Activated CD4-positive, alpha-beta T cell treated with anti-CD3 and anti-CD28 coated beads, Interleukin-2, amount 50 U/mL, for 4 hours (primary cell): ENCODE measurements around the gene CA10.

Experiments used
- DNase-seq, 2 experiments: peaks; one replicate each; pipeline ENCODE4 v3.0.0-alpha.2; 2020

CA10 gene

DNA sequence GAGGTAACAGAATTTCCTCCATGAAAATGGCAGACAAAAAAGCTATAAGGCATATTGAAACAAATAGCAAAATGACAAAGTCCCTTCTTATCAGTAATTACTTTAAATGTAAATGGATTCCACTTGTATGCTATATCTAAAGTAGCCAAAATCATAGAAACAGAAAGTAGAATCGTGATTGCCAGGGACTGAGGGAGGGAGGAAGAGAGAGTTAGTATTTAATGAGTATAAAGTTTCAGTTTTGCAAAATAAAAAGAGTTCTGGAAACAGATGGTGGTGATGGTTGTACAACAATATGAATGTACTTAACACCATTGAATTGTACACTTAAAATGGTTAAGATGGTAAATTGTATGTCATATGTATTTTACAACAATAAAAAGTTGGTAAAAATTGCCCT lies 407.4 kb downstream of the CA10 start:
- no peak for DNase-seq

DNA sequence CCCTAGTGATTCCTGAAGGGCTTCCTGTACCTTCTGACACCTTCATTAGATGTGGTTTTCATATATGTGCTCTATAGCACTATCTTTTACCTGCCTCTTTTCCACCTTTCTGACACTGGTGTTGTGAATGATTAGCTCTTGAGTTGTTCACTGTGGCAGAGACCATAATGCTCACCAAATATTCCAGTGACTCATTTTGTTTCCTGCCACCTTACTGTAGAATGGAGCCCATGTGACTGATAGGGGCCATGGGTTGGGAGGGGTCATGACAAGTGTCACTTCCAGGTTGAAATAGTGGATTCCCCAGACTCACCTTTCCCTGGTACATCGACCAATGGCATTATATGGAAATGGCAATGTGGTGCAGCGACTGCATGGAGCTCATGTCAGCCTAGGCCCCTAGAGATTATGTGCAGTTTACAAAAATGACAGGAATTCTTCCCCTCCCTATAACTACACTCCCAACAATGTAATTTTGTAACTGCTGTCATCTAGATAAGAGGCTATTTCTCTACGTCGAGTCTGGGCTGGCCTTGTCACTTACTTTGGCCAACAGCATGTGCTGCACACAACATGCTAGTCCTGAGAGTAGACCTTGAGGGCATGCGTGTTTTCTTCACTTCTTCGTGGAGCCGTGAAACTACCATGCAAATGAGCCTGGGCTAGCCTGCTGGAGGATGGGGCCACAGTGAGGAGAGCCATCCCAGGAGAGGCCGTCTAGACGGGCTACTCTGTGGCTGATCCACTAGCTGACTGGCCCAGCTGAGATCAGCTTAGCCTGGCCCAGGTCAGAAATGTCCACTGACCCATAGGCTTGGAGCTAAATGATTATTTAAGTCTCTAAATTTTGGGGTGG lies 409.5 kb downstream of the CA10 start:
- no peak for DNase-seq

DNA sequence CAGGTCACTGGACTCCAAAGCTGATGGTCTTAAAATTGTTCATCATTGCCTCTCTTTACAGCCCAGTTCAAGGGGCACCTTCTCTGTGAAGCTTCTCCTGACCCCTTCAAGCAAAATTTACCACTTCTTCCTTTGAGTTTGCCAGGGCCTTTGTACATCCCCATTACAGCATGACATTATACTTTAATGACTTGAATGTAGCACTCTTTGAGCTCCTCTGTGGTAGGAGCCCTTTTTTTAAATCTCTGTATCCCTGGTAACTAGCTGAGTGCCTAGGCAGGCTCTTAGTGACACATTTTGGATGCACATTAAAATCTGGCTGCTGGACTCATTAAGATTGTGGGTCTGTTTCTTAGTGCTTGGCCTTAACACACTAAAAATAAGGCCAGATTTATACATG lies 412.1 kb downstream of the CA10 start:
- no peak for DNase-seq

DNA sequence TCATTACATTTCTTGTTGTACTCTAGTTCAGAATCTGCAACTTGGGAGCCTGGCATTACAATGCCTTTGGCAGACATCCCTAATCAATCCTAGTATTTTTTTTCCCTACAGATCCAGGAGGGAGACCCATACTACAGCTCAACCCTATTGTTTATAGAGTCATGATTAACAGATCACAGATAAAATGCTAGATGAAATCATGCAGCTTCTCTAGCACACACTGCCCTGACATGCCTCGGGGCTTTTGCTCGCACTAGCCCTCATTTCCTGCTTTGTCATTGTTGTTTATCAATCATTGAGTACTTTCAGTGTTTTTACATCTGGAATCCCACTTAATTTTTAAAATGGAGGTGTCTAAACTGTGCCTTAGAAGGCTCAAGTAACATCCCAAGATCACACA lies 412.5 kb downstream of the CA10 start:
- no peak for DNase-seq

DNA sequence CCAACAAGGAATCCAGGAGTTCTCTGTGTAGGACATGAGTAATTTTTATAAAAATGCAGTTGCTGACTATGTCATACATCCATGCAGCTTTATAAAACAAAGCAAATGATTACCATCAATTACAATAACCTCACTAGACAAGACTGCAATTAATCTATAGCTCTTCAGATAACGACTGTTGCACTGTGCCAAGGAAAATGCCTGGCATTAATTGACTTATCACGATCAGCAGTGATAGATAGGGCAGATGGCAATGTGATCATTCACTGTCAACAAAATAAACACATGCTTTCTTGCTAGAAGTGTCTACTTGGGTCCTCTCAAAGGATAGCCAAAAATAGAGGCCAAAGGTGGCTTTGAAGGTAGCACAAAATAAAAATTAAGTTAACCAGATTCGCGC lies 415.0 kb downstream of the CA10 start:
- no peak for DNase-seq

DNA sequence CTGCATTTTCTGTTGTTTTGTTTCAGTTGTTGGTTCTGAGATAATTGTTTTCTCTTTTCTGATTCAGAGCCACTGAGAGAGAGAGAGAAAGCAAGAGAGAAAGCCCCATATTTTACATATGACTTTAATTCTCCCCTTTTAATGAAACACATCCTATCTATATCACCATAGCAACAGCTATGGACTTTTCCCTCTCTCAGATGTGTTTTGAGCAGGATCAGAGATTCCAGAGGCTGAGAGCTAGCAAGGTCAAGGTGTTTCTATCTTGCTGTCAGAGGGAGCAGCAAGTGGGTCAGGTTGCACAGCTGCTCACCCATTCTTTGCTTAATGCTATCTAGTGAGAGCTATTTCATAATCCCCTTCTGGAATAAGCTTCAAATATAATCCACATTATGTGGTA lies 415.9 kb downstream of the CA10 start:
- no peak for DNase-seq

DNA sequence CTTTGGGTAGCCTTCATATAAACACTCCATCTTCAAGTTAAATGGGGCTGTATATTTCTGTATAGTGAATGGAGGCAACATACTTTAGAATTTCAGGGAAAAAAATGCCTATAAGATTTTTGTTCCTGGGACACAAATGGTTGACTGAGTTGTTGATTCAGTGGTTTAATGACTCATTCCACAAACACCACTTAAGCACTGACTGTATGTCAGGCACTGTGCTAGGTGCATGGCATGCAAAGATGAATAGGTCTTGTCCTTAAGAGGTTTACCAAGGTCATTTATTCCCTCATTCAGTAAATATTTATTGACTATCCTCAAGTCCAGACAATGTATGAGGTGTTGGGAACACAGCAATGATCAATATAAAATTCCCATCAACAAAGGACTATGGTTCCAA lies 417.1 kb downstream of the CA10 start:
- no peak for DNase-seq

DNA sequence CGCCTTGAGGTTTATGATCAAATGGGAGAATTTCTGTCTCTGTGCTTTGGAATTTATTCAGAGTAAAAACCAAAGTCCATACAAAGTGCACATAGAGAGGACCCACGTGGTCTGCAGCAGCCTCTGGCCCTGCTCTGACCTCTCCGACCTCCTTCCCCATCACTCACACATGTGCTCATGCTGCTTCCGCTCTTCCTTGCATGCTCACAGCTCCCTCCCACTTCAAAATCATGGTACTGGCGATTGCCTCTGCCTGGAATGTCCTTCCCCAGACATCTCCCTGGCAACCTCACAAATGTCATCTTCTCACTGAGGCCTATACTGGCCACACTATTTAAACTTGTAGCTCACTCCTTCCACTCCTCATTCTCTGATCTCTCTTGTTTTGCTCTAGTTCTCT lies 418.0 kb downstream of the CA10 start:
- DNase-seq, result no peak

DNA sequence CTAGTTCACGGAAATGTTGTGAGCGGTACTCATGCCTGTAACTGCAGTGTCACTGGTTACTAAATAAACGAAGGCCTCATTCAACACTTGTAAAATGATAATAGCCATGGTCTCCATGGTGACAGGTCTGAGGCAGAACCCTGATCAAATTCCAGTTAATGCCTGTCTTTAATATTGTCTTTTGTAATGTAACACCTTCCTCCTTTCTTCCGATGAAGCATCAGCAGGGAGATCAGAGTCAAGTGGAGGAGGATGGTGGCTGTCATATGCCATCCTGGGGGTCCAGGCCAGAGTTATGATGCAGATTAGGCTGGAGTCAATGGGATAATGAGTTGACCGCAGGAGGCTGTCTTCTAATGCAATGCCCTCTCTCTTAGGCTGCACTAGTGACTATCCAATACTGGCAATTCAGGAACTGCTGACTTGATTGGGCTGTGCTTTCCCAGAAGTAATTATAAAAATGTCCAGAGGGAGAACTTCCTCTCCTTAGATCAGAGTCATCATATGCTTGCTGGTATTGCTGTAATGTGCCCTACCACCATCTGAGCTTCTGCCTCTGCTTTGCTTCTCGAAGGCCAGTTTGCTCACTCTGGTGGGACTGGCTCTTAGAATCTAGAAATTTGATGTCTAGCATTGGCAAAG lies 419.1 kb downstream of the CA10 start:
- no peak for DNase-seq

DNA sequence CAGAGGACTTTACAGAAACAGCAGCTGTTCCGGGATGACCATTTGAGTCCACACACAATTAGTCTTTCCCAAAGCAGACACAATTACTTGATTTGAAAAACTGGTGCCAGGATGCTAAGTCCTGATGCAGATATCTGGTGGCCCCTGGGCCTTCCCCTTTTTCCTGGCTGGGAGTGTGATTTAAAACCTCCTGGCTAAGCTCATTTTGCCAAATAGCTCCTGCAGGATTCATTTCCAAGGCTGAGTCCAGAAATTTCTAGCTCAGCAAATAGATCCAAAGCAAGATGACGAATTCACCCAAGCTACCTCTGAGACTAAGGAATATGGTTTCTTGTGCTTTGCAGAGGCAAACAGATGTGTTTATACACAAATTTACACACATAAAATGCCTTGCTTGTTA lies 422.2 kb downstream of the CA10 start:
- DNase-seq, result no peak

DNA sequence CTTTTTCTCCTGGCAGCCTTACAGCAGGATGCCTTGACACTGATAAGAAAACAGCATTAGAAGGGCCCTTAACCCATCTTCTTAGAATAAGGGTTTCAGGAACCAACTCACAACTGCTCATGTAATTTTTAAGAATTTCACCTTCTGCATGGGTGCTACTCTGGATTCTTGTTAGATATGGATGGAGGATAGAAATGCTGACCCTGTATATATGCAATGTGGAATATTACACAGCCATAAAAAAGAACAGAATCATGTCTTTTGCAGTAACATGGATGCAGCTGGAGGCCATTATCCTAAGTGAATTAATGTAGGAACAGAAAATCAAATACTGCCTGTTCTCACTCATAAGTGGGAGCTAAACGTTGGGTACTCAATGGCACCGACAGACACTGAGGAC lies 423.5 kb downstream of the CA10 start:
- no peak for DNase-seq

DNA sequence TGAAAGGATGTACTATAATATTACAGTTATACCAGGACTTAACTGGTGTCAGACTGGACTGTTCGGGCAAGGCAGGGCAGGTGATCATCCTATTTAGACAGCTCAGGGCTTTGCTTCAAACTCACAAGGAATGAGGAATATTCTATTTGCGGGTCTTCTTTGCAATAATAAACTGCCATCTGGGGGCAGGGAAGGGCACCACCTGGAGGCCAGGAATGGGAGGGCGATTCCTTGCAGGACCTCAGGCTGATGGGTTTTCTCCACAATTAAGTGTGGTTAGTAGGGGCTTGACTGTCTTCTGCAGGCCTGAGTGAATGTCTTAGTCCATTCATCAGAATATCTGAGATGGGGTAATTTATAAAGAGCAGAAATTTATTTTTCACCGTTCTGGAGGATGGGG lies 424.1 kb downstream of the CA10 start:
- DNase-seq, result no peak

DNA sequence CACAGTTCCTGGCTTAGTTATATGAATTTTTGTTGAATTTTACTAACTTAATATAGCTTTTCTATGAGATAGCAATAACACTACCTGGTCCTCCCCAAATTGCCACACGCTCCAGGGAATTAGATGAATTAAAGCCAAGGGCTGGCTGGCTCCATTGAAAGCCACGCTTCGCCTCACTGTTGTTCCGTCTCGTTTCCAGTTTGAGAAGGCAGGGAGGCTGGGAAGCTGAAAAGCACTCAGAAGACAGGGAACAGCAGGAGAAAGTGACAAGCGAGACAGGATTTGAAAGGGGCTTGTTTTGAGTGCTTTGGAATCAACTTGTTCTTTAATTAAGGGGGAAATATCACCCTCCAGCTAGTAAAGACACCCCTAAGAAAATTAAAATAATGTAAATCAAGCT lies 425.3 kb downstream of the CA10 start:
- DNase-seq, result no peak

DNA sequence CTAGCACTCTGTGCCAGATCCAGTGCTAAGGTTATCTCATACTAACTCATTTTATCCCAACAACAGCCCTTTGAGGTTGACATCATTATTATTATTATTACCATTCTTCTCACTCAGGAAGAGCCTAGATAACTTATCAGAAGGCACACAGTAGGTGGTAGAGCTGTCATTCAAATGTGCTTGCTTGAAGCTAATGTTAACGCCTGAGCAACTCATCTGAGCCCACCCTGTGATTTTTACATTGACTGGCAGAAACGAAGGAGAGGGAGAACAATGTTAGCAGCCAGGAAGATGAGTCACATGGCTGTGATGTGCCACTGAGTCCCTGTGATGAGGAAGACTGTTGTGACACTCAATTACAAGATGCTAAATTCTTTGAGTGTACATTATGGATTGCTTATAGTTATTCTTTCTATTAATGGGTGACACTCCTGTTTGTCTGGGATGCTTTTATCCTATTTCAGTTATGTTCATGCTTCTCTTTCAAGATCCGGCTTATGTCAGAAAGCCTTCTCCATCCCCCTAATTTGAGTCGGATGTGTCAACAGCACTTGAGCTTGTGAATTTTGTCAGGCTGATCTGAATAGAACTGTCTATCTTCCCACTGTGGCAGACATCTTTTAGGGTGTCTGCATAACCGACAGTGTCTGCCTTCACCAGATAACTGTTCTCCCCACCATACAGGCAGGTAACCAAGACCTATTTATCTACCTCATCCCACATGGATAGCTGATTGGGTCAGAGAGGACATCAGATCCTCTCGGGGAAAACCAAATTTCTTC lies 426.4 kb downstream of the CA10 start:
- DNase-seq, result no peak

DNA sequence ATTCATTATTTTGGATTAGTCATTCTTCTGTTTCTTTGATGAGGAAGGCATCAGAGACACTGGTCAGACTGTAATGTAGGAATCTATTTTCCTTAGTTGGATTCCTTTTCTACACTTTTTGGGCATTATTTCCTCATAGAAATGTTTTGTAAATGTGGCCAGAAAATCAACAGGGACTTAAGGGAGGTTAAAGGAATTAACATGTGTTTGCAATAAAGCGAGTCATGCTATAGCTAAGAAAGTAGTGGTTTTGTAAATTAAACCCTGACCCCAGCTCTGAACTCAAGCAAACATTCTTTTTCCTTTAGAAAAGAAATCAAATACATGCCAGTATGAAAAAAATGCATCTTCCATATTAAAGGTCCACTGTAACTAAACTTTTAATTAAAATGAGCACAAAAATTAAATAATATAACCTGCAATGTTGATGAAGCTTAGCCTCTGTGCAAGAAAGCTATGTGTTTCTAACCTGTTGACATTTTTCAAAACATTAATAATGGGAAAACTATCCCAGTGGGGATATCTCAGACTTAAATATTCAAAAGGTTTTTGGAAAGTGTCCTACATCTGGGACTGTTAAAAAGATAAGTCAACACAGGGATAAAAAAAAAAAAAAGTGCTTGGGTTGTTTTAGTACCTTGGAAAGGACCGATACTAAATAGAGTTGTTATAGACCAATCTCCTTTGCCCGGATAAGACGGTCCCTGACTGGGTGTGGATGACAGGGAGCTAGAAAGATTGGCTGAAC lies 428.0 kb downstream of the CA10 start:
- DNase-seq, result no peak

DNA sequence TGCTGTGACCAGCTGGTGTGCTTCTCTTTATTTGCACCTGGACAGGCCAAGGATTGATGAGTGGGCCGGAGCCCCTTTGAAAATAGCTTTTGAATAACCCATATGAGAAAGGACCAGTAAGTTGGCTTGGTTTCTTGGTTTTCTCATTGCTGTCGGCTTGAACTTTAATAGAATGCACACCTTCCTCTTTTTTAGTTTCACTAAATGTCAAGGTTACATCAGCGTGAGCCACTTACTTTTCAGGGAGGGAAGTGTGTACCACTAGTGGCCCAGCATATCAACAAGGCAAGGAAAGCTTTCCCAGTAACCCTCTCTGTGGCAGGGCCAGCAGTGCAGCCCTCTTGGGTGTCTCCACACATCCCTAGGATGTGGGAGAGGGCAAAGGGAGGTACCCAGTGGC lies 433.3 kb downstream of the CA10 start:
- no peak for DNase-seq

DNA sequence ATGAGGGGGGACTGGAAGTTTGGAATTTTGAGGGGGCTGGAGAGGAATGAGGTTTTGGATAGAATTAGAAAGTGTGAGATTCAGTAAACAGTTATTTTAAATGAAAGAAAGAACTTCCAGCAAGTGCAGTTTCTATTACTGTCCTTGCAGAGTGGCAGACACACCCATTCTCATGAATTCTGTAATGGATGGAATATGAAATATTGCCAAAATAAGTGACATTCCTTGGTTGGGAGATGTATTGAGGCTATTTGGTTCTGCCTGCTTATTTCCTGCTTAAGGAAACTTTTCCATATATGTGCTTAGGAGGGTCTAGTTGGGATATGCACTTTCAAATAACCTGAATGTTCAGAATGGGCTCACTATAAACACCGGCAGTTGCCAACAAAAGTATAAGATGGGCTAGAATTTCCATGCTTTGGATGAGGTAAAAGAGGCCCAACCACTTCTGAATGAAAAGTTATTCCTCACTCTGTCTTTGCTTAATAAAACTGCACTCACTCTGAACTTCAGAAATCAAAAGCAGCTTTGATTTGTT lies 434.4 kb downstream of the CA10 start:
- no peak for DNase-seq

DNA sequence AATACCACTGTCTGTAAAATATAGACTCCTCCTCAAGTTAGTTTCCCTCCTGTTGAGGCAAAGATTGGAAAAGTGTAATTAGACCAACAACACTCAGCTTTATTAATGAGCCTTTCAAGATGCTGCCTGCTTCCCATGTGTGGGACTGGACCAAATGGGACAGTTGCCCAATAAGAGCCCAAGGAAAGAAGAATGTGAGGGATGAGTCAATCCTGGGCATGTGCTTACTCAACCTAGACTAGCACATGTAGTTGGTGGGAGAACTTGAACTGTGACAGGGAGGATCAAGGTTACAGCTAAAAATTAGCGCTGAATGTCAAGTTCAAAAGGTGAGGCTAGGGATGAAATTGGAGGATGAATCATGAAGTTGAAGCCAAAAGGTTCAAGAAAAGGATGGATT lies 435.5 kb downstream of the CA10 start:
- DNase-seq, result no peak

DNA sequence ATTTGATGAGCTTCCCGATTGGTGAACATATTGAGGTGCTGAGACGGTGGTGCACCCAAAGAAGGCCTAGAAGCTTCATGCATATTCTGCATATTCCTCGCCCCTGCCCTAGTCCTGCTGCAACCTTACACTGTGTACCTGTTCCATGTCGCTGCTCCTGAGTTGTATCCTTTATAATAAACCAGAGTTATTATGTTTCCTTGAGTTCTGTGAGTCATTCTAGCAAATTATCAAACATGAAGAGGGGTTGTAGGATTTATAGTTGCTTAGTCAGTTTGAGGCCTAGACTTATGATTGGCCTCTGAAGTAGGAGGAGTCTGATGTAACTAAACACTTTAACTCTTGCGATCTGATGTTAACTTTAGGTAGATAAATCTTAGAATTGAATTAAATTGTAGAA lies 436.8 kb downstream of the CA10 start:
- no peak for DNase-seq

DNA sequence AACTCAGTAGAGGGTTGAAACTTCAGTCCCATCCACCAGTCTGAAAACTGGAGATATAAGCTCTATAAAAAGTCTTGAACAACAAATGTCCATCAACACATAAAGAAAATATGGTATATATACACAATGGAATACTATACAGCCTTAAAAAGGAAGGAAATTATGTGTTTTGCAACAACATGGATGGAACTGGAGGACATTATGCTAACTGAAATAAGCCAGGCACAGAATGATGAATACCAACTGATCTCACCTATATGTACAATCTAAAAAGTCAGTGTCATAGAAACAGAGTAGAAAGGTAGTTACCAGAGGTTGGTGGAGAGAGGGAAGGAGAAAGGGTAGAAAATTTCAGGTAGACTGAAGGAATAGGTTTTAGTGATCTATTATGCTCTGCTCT lies 438.1 kb downstream of the CA10 start:
- DNase-seq, result no peak

DNA sequence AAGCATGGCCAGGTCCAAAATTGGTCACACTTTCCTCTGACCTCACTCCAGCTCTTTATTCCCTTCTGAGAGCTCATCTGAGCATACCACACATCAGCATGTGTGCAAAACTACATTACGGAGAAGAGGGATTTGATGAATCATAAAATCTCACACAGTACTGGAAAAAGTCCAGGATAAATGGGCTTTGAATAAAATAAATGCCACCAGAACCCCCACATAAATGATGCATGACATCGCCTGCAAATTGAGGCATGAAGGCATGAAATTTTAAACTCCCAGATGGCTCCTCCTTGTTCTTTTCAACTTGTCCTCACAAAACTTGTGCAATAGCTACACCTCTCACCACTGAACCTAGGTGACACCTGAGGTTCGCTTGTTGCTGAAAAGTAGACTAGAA lies 439.5 kb downstream of the CA10 start:
- no peak for DNase-seq

DNA sequence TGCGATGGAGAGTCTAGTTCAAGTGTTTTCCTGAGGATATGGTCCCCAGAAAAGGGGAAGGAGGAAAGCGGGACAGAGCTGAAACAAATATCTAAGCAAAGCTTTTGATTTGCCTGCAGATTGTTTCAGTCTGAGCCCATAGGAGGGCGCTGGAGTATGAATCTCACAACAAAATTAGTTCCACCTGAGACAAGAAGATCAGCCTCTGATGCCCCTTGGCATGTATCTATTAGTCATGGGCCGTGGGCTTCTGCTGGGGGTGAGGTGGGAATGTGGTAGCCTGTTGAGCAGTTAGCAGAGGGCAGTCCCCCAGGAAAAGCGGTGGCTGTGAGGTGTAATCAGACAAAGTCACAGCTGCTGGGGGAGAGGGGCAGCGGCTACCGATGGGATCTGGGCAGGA lies 446.9 kb downstream of the CA10 start:
- no peak for DNase-seq

DNA sequence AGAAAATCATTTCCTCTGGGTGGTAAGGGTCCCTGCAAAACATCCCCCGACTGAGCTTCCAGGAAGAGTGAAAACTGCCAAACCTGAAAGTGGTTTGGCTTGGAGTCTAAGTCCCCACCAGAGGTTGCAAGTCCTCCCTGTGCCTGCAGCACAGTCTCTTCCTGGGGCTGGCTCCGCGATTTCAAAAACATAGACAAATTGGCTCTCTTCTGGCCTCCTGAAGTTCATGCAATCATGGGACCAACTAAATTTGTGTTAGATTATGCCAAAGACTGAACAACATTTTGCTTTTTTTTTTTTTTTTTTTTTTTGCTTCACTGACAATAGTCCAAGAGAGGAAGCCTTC lies 447.9 kb downstream of the CA10 start:
- DNase-seq, result no peak
